Common myeloid progenitor, CD34-positive (primary cell): ENCODE results near the gene WASHC2A.
"Not testable (repeated sequence)": the region's sequence is repeated elsewhere in the genome, so short reads cannot be mapped to it uniquely, and the experiment has no call there.

Experiments
- CTCF ChIA-PET: fragments of 350-600 bp; sonication (Branson Sonifier 250); formaldehyde crosslinking; loops from one replicate; lab custom pipeline; 2021; ENCODE audit warnings: antibody characterized with exemption; lab: Charles Lee
- POLR2A ChIA-PET: fragments of 350-600 bp; sonication (Branson Sonifier 250); formaldehyde crosslinking; loops from one replicate; lab custom pipeline; 2021; ENCODE audit warnings: antibody characterized with exemption; lab: Charles Lee
- DNase-seq, 3 donors: peaks; one replicate each; pipeline versions ENCODE4 v3.0.0 to v3.0.0-alpha.2; 2013
- H3K27ac ChIP-seq, 2 experiments: 1 replicate in 1 of 2; 2 replicates in 1 of 2; pipeline ENCODE4 v1.7.0; 2013; ENCODE audit warnings: inconsistent platforms in 2 of 2, low read length in 2 of 2, mild to moderate bottlenecking in 2 of 2, low read depth in 1 of 2, moderate library complexity in 1 of 2; ENCODE audit not compliant: severe bottlenecking in 2 of 2, insufficient read depth in 1 of 2, poor library complexity in 1 of 2
- H3K27me3 ChIP-seq, 5 experiments: replicated peaks in 2 of 5; 1 replicate in 3 of 5; 2 replicates in 2 of 5; pipeline versions ENCODE4 v1.6.1 to v1.7.0; 2013; ENCODE audit warnings: low read length in 4 of 5, mild to moderate bottlenecking in 2 of 5, moderate library complexity in 2 of 5, inconsistent platforms in 1 of 5; ENCODE audit not compliant: insufficient read depth in 5 of 5, control insufficient read depth in 4 of 5
- H3K36me3 ChIP-seq, 4 experiments: 1 replicate in 2 of 4; 2 replicates in 2 of 4; pipeline versions ENCODE4 v1.6.1 to v1.7.0; 2013; ENCODE audit warnings: low read length in 3 of 4, control low read depth in 1 of 4, mild to moderate bottlenecking in 1 of 4; ENCODE audit not compliant: control insufficient read depth in 4 of 4, insufficient read depth in 4 of 4
- H3K4me1 ChIP-seq, 4 experiments: 1 replicate in 3 of 4; 2 replicates in 1 of 4; pipeline versions ENCODE4 v1.6.1 to v1.7.1; 2013; ENCODE audit warnings: low read length in 3 of 4, mild to moderate bottlenecking in 3 of 4, control low read depth in 1 of 4, inconsistent platforms in 1 of 4, moderate library complexity in 1 of 4; ENCODE audit not compliant: control insufficient read depth in 4 of 4, insufficient read depth in 4 of 4; ENCODE audit errors: control extremely low read depth in 1 of 4
- H3K4me3 ChIP-seq, 7 experiments: 1 replicate in 4 of 7; 2 replicates in 3 of 7; pipeline versions ENCODE4 v1.5.1 to v1.7.0; 2013; ENCODE audit warnings: mild to moderate bottlenecking in 7 of 7, low read length in 6 of 7, moderate library complexity in 6 of 7, inconsistent platforms in 2 of 7, low read depth in 2 of 7, control low read depth in 1 of 7; ENCODE audit not compliant: insufficient read depth in 4 of 7, control insufficient read depth in 1 of 7; ENCODE audit errors: extremely low read depth in 1 of 7
- H3K9me3 ChIP-seq, 5 experiments: 1 replicate in 4 of 5; 2 replicates in 1 of 5; pipeline versions ENCODE4 v1.6.1 to v1.7.1; 2013; ENCODE audit warnings: low read length in 4 of 5, mild to moderate bottlenecking in 2 of 5, inconsistent platforms in 1 of 5, low read depth in 1 of 5, moderate library complexity in 1 of 5; ENCODE audit not compliant: control insufficient read depth in 4 of 5, insufficient read depth in 2 of 5; ENCODE audit errors: control extremely low read depth in 1 of 5
- WGBS: methylation state at CpG from one replicate; pipeline ENCODE4 v1.1.5; 2013; ENCODE audit not compliant: insufficient coverage; 5-methylcytosine and 5-hydroxymethylcytosine counted together

The WASHC2A gene

GRCh38 chr10:50055494-50056292 is 12.1 kb upstream of the WASHC2A start:
- POLR2A ChIA-PET, H3K27ac ChIP-seq: not testable (repeated sequence)
- 100% methylated on average over 1 of the region's 5 CpGs for WGBS

GRCh38 chr10:50056654-50057053 is 11.1 kb upstream of the WASHC2A start:
- DNase-seq, H3K4me1 ChIP-seq, H3K9me3 ChIP-seq, H3K27me3 ChIP-seq, POLR2A ChIA-PET, CTCF ChIA-PET, H3K4me3 ChIP-seq, H3K27ac ChIP-seq, H3K36me3 ChIP-seq: not testable (repeated sequence)
- no CpG with 5 or more reads among the region's 8 CpGs for WGBS

More at GRCh38 chr10:50055494-50056292, 12.1 kb upstream of the WASHC2A start:
- H3K4me1 ChIP-seq, DNase-seq, H3K27me3 ChIP-seq, H3K4me3 ChIP-seq, H3K36me3 ChIP-seq, CTCF ChIA-PET, H3K9me3 ChIP-seq: not testable (repeated sequence)

GRCh38 chr10:50058727-50059126 is 9.0 kb upstream of the WASHC2A start:
- POLR2A ChIA-PET, H3K4me3 ChIP-seq, H3K9me3 ChIP-seq, H3K27ac ChIP-seq, H3K36me3 ChIP-seq, CTCF ChIA-PET, DNase-seq, H3K4me1 ChIP-seq, H3K27me3 ChIP-seq: not testable (repeated sequence)
- WGBS, result no CpG with 5 or more reads among the region's 1 CpG

GRCh38 chr10:50059946-50060345 is 7.8 kb upstream of the WASHC2A start:
- H3K4me1 ChIP-seq, H3K36me3 ChIP-seq, H3K4me3 ChIP-seq, DNase-seq, CTCF ChIA-PET, H3K27ac ChIP-seq, POLR2A ChIA-PET, H3K9me3 ChIP-seq, H3K27me3 ChIP-seq: not testable (repeated sequence)
- WGBS, result 95% methylated on average over 3 of the region's 10 CpGs

GRCh38 chr10:50061548-50061947 is 6.2 kb upstream of the WASHC2A start:
- H3K4me1 ChIP-seq, H3K27ac ChIP-seq, H3K4me3 ChIP-seq, H3K27me3 ChIP-seq, H3K36me3 ChIP-seq, POLR2A ChIA-PET, CTCF ChIA-PET, H3K9me3 ChIP-seq, DNase-seq: not testable (repeated sequence)
- 100% methylated on average over 1 of the region's 7 CpGs for WGBS

GRCh38 chr10:50063100-50063499 is 4.7 kb upstream of the WASHC2A start:
- Histone ChIP-seq H3K27me3 (no peaks in the 10 kb centered on the region), H3K4me3 (no peak overlapping the region), H3K4me1 (peaks cover 0 to 2% (median under 1%) of the 10 kb centered on the region in 4 experiments), H3K9me3 (no peaks in the 10 kb centered on the region), H3K27ac (no peak overlapping the region), H3K36me3 (no peaks in the 10 kb centered on the region)
- POLR2A ChIA-PET, result no interaction called here
- CTCF ChIA-PET, result no interaction called here
- WGBS, result 5% methylated on average over 6 of the region's 8 CpGs
- peak; percentile 11 to 56 (median 41) for DNase-seq

GRCh38 chr10:50068352-50068659 is 552 bp downstream of the WASHC2A start:
- POLR2A ChIA-PET, H3K27ac ChIP-seq, H3K4me1 ChIP-seq, H3K36me3 ChIP-seq, H3K27me3 ChIP-seq, CTCF ChIA-PET, DNase-seq, H3K9me3 ChIP-seq: not testable (repeated sequence)
- H3K4me3 ChIP-seq, result peak overlapping the region; percentile 47 to 78 (median 67)
- no CpG with 5 or more reads among the region's 13 CpGs for WGBS
